HEK293 (cell line): ENCODE measurements around the gene PIGL.

Experiments used
- CTCF ChIA-PET: fragments of 350-600 bp; formaldehyde crosslinking; extraction: SDS; loops from one replicate; lab custom pipeline; 2021; ENCODE audit warnings: antibody characterized with exemption; lab: Yijun Ruan, JAX
- POLR2A ChIA-PET: fragments of 300-600 bp; formaldehyde crosslinking; extraction: SDS; loops from one replicate; lab custom pipeline; 2020; ENCODE audit warnings: antibody characterized with exemption, inconsistent platforms; lab: Yijun Ruan, JAX
- H3K27ac ChIP-seq: fragments of 200-500 bp; sonication (Bioruptor generic); 2 replicates; pipeline ENCODE4 v1.5.1; 2014; ENCODE audit warnings: low read depth, low read length, control low read depth, inconsistent platforms; ENCODE audit errors: extremely low read depth
- H3K36me3 ChIP-seq, 2 experiments: fragments of 200-500 bp in 1 of 2; sonication (Bioruptor generic) in 1 of 2; 1 replicate in 1 of 2; 2 replicates in 1 of 2; pipeline ENCODE4 v1.5.1; 2014 to 2017; ENCODE audit warnings: inconsistent platforms in 2 of 2, low read length in 2 of 2; ENCODE audit not compliant: control insufficient read depth in 2 of 2, insufficient read depth in 1 of 2
- H3K4me1 ChIP-seq: fragments of 200-500 bp; sonication (Bioruptor generic); 2 replicates; pipeline ENCODE4 v1.5.1; 2014; ENCODE audit warnings: mild to moderate bottlenecking, low read length, inconsistent platforms; ENCODE audit not compliant: control insufficient read depth, insufficient read depth
- H3K4me3 ChIP-seq: 2 replicates; pipeline ENCODE4 v1.5.1; 2011; ENCODE audit warnings: low read depth, mild to moderate bottlenecking, control low read depth, low read length, moderate library complexity
- H3K9me3 ChIP-seq: fragments of 200-500 bp; sonication (Bioruptor generic); 2 replicates; pipeline ENCODE4 v1.5.1; 2014; ENCODE audit warnings: low read depth, low read length, inconsistent platforms; ENCODE audit not compliant: control insufficient read depth, insufficient read depth
- ATF2 ChIP-seq: fragments of 450-650 bp; formaldehyde crosslinking; IDR thresholded peaks from 2 replicates; pipeline ENCODE4 v1.5.1; 2016; ENCODE audit warnings: missing biosample characterization, missing genetic modification characterization, low read depth
- BCL11B ChIP-seq: fragments of 450-650 bp; formaldehyde crosslinking; IDR thresholded peaks from 2 replicates; pipeline ENCODE4 v1.5.1; 2016; ENCODE audit warnings: low read depth, missing biosample characterization, missing genetic modification characterization
- KLF17 ChIP-seq: fragments of 450-650 bp; formaldehyde crosslinking; IDR thresholded peaks from 2 replicates; pipeline ENCODE4 v1.5.1; 2016; ENCODE audit warnings: missing biosample characterization, missing genetic modification characterization
- REST ChIP-seq: fragments of 450-650 bp; formaldehyde crosslinking; IDR thresholded peaks from 2 replicates; pipeline ENCODE4 v1.5.1; 2016; ENCODE audit warnings: missing biosample characterization, missing genetic modification characterization
- TRIM28 ChIP-seq: IDR thresholded peaks from 2 replicates; pipeline ENCODE4 v1.6.1; 2011; ENCODE audit warnings: low read length, control low read depth, borderline replicate concordance
- ZBTB44 ChIP-seq: fragments of 450-650 bp; IDR thresholded peaks from 2 replicates; pipeline ENCODE4 v1.5.1; 2018; ENCODE audit warnings: missing biosample characterization, mild to moderate bottlenecking, missing genetic modification characterization
- ZFP69B ChIP-seq: fragments of 450-650 bp; formaldehyde crosslinking; IDR thresholded peaks from 2 replicates; pipeline ENCODE4 v1.5.1; 2016; ENCODE audit warnings: missing biosample characterization, missing genetic modification characterization
- ZNF121 ChIP-seq: fragments of 450-650 bp; formaldehyde crosslinking; IDR thresholded peaks from 2 replicates; pipeline ENCODE4 v1.5.1; 2016; ENCODE audit warnings: missing biosample characterization, missing genetic modification characterization
- ZNF157 ChIP-seq: fragments of 450-650 bp; formaldehyde crosslinking; IDR thresholded peaks from 2 replicates; pipeline ENCODE4 v1.5.1; 2016; ENCODE audit warnings: missing biosample characterization, missing genetic modification characterization
- ZNF280C ChIP-seq: fragments of 450-650 bp; formaldehyde crosslinking; IDR thresholded peaks from 2 replicates; pipeline ENCODE4 v1.5.1; 2016; ENCODE audit warnings: missing biosample characterization, missing genetic modification characterization
- ZNF292 ChIP-seq: fragments of 450-650 bp; formaldehyde crosslinking; IDR thresholded peaks from 2 replicates; pipeline ENCODE4 v1.5.1; 2016; ENCODE audit warnings: low read depth, missing biosample characterization, missing genetic modification characterization, borderline replicate concordance
- ZNF335 ChIP-seq: fragments of 450-650 bp; formaldehyde crosslinking; conservative IDR thresholded peaks from 2 replicates; pipeline ENCODE4 v1.5.1; 2016; ENCODE audit warnings: missing biosample characterization, missing genetic modification characterization
- ZNF341 ChIP-seq: fragments of 450-650 bp; formaldehyde crosslinking; IDR thresholded peaks from 2 replicates; pipeline ENCODE4; 2016; ENCODE audit warnings: low read depth, missing biosample characterization, missing genetic modification characterization
- ZNF366 ChIP-seq: fragments of 450-650 bp; formaldehyde crosslinking; conservative IDR thresholded peaks from 2 replicates; pipeline ENCODE4 v1.5.1; 2016; ENCODE audit warnings: missing biosample characterization, missing genetic modification characterization
- ZNF416 ChIP-seq: fragments of 450-650 bp; formaldehyde crosslinking; IDR thresholded peaks from 2 replicates; pipeline ENCODE4 v1.5.1; 2016; ENCODE audit warnings: missing biosample characterization, missing genetic modification characterization
- ZNF426 ChIP-seq: fragments of 450-650 bp; formaldehyde crosslinking; IDR thresholded peaks from 2 replicates; pipeline ENCODE4 v1.5.1; 2017; ENCODE audit warnings: missing biosample characterization, missing genetic modification characterization, mild to moderate bottlenecking, inconsistent platforms, moderate library complexity
- ZNF530 ChIP-seq: fragments of 450-650 bp; formaldehyde crosslinking; IDR thresholded peaks from 2 replicates; pipeline ENCODE4 v1.5.1; 2016; ENCODE audit warnings: low read depth, missing biosample characterization, missing genetic modification characterization
- ZNF610 ChIP-seq: fragments of 450-650 bp; formaldehyde crosslinking; IDR thresholded peaks from 2 replicates; pipeline ENCODE4 v1.5.1; 2016; ENCODE audit warnings: missing biosample characterization, missing genetic modification characterization, borderline replicate concordance

PIGL gene

GRCh38 chr17:16348586-16348985 is 131.6 kb downstream of the PIGL start (continued):
- TF ChIP-seq ZFP69B (tag by site-specific recombination): no peak
- TF ChIP-seq, all 188 proteins: peak for 0

- ChIA-PET CTCF (interaction anchor here (3.0 to 7.9 kb wide), 2 partner anchors 15 to 45 kb away, joined by 10 to 89 read pairs; no protein-coding TSS in a partner anchor), POLR2A (interaction anchor here (0.7 to 0.8 kb wide), 2 partner anchors 31 to 1047 kb away, joined by 3 to 4 read pairs; partner anchors contain the start of gene UBB)
- H3K4me3 ChIP-seq: no peak overlapping the region
- no peak for TF ChIP-seq ZNF366
- TF ChIP-seq ATF2: no peak
- TF ChIP-seq ZNF530 (tag by site-specific recombination): no peak
- TF ChIP-seq ZNF280C: no peak
- TF ChIP-seq ZNF426 (tag by site-specific recombination): no peak
- no peak for TF ChIP-seq ZNF416 (tag by site-specific recombination)
- TF ChIP-seq TRIM28: no peak
- TF ChIP-seq ZNF292 (tag by site-specific recombination): no peak
- TF ChIP-seq REST (tag by site-specific recombination): no peak
- no peak for TF ChIP-seq ZNF121 (tag by site-specific recombination)
- TF ChIP-seq ZNF335 (tag by site-specific recombination): no peak
- no peak for TF ChIP-seq ZNF341 (tag by site-specific recombination)
- TF ChIP-seq ZNF157 (tag by site-specific recombination): no peak
- TF ChIP-seq ZNF610: no peak
- no peak for TF ChIP-seq KLF17 (tag by site-specific recombination)
- TF ChIP-seq BCL11B (tag by site-specific recombination): no peak
- TF ChIP-seq ZBTB44 (tag by site-specific recombination): no peak
- H3K9me3 ChIP-seq: no peaks in the 10 kb centered on the region
- peaks cover 32 to 41% of the 10 kb centered on the region in 2 experiments for H3K36me3 ChIP-seq
- peaks cover 3% of the 10 kb centered on the region; the same call in 1 of the 2 replicates for H3K4me1 ChIP-seq
- no peak overlapping the region for H3K27ac ChIP-seq
Observed at GRCh38 chr17:16349431-16349830, 132.4 kb downstream of the PIGL start.
